ENCODE data around the gene AAR2.

Gene AAR2

DNA sequence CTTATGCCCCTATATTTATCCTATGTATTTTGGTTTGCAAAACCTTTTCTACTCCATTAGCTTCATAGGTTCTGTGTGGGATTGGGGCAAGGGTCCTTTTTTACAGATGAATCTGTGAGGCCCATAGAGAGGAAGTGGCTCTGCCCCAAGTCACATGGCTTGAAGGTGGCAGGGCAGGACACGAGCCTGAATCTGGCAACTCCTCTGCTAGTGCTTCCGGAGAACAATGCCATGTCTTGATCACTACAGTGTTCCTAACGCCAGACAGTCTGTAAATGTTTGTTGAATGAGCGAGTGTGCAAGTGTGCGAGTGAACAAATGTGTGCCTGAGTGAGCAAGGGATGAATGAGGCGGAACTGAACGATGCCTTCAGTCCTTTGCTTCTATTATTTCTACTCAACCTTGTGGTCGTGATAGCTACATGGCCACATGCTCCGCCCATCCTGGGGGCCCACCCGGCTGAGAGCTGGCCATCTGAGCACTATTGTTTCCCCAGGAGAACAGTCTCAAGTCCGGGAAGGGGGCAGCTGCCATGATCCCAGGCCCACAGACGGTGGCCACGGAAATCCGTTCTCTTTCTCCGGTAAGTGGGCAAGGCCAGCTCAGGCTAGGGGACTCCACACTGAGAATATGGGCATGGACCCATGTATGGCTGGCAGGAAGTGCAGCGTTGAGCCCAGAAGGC is 17.8 kb upstream of the AAR2 start:
- DNase-seq (ENCODE audit: low spot score) = no peak

GRCh38 chr20:36219671-36220220 is 16.5 kb upstream of the AAR2 start:
- no peak for DNase-seq (ENCODE audit: low spot score)

DNA sequence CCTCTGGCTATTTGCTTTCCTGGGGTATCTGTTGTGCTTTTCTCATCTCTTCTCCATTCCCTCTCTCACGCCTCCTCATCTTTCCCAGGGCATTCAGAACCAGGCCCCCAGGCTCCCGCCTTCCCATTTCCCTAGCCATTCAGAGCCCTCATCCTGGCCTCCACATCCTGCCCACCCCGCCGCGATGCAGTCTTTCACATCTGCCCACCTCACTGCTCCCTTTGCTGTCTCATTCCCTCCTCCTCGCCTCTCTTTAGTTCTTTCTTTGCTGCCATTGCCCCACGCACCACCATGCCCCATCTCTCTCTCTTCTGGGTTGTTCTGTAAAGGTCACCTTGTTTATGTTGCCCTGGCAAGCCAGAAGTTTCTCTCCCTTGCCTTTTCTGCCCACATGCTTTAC is 10.6 kb upstream of the AAR2 start:
- no peak for DNase-seq (ENCODE audit: low spot score)

DNA sequence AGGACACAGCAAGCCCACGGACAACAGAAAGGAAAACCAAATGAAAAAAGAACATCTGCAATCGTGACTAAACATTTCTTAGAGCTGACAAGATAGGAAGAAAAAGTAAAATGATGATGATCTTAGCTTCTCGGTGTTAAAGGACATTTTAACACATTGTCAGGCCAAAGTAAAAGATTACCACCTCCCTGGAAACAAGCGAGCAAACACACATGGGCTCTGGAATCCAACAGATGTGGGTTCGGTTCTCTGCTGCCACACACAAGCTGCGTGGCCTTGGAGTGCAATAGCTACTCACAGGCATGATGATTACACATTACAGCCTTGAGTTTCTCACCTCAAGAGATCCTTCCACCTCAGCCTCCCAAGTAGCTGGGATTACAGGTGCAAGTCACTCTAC is 7.5 kb upstream of the AAR2 start:
- no peak for DNase-seq (ENCODE audit: low spot score)

DNA sequence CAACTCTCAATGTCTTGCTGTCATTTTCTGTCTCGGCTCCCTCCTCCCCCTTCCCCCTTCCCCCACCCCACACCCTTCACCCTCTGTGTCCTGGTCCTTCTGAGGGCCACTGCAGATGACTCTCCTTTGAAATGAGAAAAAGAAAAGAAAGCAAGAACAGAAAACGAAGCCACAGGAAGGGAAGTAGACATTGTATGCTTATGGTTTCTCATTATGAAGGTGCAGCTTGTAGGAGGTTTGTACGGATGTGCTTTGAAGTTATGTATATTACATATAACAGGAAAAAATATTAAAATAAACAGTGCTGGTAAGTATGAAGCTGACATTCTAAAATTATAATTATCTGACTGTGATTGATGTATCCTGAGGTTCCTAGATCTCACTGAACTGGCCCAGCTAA is 6.3 kb upstream of the AAR2 start:
- no peak for DNase-seq (ENCODE audit: low spot score)

GRCh38 chr20:36231331-36231730 is 4.9 kb upstream of the AAR2 start:
- no peak for DNase-seq (ENCODE audit: low spot score)

DNA sequence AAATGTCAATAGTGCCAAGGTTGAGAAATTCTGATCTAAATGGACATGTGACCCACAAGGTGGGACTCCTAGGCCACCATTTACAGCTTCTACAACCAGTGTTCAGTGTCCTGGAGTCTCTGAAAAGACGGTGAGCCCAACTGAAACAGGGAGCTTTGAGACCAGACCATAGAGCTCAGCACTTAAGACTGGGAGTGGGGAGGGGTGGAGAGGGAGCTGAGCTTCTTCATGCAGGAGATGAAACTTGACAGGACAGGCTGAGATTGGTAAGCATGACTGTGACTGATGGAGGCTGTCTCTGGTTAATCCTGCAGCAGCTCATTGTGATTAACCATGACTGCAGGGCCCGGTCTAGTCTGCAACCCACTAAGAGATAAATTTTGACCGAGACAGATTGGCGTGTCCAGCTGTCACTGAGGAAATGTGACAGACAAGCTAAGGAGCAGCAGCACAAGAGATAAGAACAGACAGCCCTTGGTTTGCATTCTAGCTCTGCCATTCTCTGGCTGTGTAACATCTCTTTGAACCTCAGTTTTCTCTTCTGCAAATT is 1.4 kb upstream of the AAR2 start:
- DNase-seq (ENCODE audit: low spot score) = no peak

- no peak for DNase-seq (ENCODE audit: low spot score)
Measured at GRCh38 chr20:36236786-36237121, 476 bp downstream of the AAR2 start.

DNA sequence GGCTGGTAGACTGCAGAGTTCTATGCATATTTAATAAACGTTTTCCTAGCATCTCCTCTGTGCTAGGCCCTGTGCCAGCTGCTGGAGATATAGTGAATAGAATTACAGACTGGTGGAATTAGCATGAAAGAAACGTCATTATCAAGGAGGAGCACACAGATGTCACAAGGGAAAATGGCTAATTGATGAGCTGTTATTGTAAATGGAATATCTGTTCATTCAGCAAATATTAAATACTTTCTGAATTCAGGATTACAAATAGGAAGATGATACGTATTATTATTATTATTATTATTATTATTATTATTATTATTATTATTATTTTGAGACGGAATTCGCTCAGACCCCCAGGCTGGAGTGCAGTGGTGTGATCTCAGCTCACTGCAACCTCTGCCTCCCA is 1.2 kb downstream of the AAR2 start:
- DNase-seq (ENCODE audit: low spot score) = no peak

DNA sequence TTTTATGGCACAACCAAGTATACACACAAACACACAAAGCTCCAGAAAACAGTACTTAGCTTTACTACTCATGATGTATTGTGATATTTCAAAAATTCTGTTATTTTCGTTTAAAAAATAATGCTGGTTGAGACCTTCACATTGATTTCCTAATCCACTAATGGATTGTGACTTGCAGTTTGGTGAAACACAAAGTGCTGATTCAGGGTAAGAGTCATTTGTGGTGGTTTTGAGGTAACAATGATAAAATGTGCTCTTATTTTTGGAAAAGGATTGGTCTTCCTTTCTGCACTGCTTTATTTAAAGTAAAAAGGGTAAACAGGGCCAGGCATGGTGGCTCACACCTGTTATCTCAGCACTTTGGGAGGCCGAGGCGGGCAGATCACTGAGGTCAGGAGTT is 1.9 kb downstream of the AAR2 start:
- no peak for DNase-seq (ENCODE audit: low spot score)

- DNase-seq (ENCODE audit: low spot score) = no peak
Measured at GRCh38 chr20:36238760-36239159, 2.5 kb downstream of the AAR2 start.

- no peak for DNase-seq (ENCODE audit: low spot score)
Measured at GRCh38 chr20:36240076-36240475, 3.8 kb downstream of the AAR2 start.

DNA sequence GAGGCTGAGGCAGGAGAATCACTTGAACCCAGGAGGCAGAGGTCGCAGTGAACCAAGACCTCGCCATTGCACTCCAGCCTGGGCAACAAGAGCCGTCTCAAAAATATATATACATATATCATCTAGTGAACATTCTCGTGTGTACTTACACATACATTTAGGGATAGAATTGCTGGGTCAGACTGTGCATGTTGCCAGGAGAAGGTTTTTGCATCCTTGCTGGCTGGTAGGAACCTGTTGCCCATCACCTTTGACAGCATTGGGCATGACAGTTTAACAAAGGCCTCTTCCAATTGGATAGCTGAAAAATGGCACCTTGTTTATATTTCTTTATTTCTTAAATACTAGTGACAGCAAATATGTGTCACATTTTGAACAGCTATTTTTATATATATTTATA is 5.4 kb downstream of the AAR2 start:
- DNase-seq (ENCODE audit: low spot score) = no peak

GRCh38 chr20:36243726-36244125 is 7.4 kb downstream of the AAR2 start:
- DNase-seq (ENCODE audit: low spot score) = no peak

DNA sequence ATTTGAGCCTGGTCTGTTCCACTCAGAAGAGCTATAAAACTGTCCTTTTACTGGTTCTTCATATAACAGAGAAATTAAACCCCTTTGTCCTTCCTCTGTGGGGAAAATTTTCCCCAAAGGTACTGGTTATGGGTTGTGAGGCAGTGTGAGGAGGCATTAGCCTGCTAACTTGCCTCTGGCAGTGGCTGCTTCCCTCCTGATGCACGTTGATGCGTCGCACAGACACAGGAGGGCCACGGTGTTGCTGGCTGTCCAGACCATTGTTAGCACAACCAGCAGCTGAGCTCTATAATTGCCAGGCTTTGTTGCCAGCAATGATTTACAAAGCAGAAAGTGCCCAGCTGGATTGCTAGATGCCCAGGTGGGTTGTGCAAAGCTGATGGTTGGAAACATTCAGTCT is 10.1 kb downstream of the AAR2 start:
- no peak for DNase-seq (ENCODE audit: low spot score)

DNA sequence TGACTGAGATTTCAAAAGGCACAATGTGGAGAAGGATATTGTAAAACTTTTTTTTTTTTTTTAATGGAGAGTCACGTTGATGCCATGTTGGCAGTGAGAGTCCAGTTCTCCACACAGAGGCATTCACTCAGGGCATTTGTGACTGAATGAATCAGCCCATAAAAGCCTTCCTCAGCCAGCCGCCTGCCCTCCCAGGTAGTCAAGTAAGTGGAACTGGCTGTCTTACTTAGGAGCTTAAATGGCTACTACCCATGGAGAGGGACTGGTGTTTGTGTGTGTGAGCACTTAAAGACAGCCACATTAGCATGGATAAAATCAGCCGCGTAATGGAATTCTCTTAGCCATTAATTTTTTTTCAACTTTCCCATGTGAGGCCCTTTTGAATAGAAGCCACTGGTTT is 12.6 kb downstream of the AAR2 start:
- no peak for DNase-seq (ENCODE audit: low spot score)

GRCh38 chr20:36249450-36249849 is 13.2 kb downstream of the AAR2 start:
- DNase-seq (ENCODE audit: low spot score) = no peak

DNA sequence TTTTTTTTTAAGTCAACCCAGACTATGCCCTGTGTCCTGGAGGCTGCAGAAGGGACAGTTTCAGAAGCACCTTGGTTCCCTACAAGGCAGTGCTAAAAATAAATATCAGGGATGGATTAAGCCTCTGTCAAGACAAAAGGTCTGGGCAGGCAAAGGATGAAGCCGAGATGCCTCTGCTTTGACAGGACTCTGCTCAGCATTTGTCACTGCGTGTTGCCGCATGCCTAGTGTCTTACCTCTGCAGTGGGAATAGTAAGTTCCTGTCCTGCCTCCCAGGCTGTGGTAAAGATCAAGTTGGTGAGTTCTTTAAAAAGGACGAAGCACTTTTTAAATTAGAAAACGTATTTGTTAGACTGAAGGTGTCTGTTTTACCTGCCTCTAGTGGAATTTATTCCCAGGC is 15.1 kb downstream of the AAR2 start:
- DNase-seq (ENCODE audit: low spot score) = no peak

GRCh38 chr20:36252511-36252910 is 16.2 kb downstream of the AAR2 start:
- no peak for DNase-seq (ENCODE audit: low spot score)

GRCh38 chr20:36253036-36253435 is 16.8 kb downstream of the AAR2 start:
- DNase-seq (ENCODE audit: low spot score) = no peak

DNA sequence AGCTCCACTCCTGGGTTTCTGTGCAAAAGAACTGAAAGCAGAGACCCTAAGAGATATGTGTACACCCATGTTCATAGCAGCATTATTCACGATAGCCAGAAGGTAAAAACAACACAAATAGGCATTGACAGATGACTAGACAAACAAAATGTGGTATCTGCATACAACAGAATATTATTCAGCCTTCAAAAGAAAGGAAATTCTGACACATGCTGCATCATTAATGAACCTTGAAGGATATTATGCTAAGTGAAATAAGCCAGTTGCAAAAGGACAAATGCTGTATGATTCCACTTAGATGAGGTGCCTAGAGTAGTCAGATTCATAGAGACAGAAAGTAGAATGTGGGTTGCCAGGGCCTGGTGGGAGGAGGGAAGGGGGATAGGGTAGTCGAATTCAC is 17.8 kb downstream of the AAR2 start:
- no peak for DNase-seq (ENCODE audit: low spot score)

GRCh38 chr20:36255445-36255844 is 19.2 kb downstream of the AAR2 start:
- no peak for DNase-seq (ENCODE audit: low spot score)

- DNase-seq (ENCODE audit: low spot score) = no peak
Measured at GRCh38 chr20:36259177-36260061, 23.1 kb downstream of the AAR2 start.
